ENCODE data around the gene ZC2HC1B.

DNA sequence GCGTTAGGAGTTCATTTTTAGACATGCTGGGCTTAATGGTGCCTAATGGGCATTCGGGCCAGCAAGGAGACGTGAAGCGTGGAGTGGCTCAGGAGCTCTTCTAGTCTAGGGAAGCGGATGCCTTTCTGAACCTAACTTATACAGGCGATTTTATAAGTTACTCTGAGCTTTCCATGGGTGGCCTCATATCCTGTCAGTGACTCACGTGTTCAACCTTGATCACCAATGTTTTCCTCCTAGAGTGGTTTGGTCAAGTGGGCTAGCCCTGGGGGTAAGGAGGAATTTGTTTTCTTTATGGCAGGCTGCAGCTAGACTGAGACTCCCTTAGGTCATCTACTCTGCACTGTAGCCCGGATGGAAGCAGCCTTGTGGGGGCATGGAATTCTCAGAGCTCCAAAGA lies 91.7 kb downstream of the ZC2HC1B start:
- TF ChIP-seq ZNF274 (IDR thresholded peaks at IDR 0.05; ENCODE audit: low read depth, low read length) (no peak), YY1 (IDR thresholded peaks at IDR 0.05; ENCODE audit: insufficient read depth, insufficient read length) (no peak), SUZ12 (IDR thresholded peaks at IDR 0.05; ENCODE audit: extremely low read depth, insufficient read depth, insufficient read length) (no peak)
